Coronary artery (tissue), 2 donors: ENCODE measurements around the gene STX18.

Source experiments
- DNase-seq: peaks from one replicate; pipeline ENCODE4 v3.0.0-alpha.2; 2017; ENCODE audit warnings: low spot score
- H3K27ac ChIP-seq, 2 donors: fragments of 200-600 bp; sonication (generic); one replicate each; pipeline ENCODE4 v1.5.1; 2016 to 2019
- H3K4me3 ChIP-seq: fragments of 200-600 bp; sonication (generic); 2 replicates; pipeline ENCODE4 v1.5.1; 2016; ENCODE audit warnings: mild to moderate bottlenecking, moderate library complexity
- TF ChIP-seq, protein P1 (sequence below): fragments of 200-600 bp; sonication (generic); IDR thresholded peaks from one replicate; pipeline ENCODE4 v1.5.1; 2019; ENCODE audit warnings: antibody characterized with exemption

The STX18 gene

DNA sequence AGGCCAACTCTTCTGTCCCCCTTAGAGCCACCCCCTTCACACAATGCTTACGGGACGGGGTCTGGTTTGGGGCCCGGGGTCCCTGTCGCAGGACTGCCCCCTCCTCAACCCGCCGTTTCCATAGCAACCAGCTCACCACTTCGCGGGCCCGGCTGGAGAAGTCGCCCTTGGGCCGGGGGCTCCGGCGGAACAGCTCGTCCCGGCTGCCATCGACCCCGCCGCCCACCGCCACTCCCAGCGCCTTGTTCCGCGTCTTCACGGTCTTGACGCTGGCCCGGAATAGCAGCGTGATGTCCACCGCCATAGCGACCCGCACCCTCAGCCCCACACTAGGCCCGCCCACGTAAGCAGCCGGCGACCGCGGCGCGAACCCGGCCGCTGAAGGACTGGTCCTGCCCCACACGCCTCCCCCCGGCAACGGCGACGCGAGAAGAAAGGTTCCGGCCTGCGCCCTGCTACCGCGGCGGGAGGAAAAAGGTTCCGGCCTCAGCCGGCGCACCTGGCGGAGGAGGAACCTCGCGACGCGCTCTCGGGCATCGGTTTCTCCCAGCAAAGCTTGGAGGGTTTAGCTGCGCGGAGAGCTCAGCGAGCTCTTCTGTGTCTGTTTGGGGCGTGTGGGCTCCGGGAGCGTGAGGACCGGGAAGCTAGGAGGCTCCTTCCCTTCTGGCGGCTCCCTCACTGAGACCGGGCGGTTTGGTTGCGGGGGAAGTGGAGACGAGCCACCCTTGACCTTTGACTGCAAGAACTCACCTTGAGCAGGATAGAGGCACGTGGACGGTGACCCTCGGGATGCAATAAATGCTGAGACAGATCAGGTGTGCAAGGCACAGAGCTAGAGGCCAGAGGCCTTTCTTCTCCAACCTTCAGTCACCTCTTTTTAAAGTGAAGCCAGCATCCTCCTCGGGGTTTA is at the start of gene STX18:
STX18 (minus strand) TSS at position 388 of the 910 bp plus-strand sequence; CDS start at position 304, 84 bp downstream.
- TF ChIP-seq, protein P1, sequence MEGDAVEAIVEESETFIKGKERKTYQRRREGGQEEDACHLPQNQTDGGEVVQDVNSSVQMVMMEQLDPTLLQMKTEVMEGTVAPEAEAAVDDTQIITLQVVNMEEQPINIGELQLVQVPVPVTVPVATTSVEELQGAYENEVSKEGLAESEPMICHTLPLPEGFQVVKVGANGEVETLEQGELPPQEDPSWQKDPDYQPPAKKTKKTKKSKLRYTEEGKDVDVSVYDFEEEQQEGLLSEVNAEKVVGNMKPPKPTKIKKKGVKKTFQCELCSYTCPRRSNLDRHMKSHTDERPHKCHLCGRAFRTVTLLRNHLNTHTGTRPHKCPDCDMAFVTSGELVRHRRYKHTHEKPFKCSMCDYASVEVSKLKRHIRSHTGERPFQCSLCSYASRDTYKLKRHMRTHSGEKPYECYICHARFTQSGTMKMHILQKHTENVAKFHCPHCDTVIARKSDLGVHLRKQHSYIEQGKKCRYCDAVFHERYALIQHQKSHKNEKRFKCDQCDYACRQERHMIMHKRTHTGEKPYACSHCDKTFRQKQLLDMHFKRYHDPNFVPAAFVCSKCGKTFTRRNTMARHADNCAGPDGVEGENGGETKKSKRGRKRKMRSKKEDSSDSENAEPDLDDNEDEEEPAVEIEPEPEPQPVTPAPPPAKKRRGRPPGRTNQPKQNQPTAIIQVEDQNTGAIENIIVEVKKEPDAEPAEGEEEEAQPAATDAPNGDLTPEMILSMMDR = no peak
- Histone ChIP-seq H3K4me3 (peak within 1 kb of the TSS; percentile 100), H3K27ac (peak within 1 kb of the TSS; percentile 77 to 90)
- DNase-seq = peak; percentile 87

DNA sequence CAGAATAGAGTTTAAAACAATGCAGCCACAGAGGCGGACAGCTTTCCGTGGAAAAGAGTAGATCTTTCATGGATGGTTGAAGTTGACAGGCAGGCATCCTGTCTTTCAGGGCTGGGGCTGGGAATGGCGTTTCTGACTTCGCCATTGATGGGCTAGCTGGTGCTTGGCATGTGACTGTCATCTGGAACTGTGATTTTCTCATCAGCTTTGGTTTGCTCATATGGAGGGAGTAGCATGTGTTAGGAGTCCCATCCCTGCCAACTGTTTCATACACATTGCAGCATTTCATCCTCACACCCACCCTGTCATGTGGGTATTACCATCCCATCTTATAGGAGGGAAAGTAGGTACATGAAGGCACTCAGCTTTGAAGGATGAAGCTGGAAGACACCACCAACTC is 49.2 kb upstream of the STX18 start:
- TF ChIP-seq, protein P1 = no peak
- Histone ChIP-seq H3K27ac (no peak overlapping the region), H3K4me3 (no peak overlapping the region)
- no peak for DNase-seq

DNA sequence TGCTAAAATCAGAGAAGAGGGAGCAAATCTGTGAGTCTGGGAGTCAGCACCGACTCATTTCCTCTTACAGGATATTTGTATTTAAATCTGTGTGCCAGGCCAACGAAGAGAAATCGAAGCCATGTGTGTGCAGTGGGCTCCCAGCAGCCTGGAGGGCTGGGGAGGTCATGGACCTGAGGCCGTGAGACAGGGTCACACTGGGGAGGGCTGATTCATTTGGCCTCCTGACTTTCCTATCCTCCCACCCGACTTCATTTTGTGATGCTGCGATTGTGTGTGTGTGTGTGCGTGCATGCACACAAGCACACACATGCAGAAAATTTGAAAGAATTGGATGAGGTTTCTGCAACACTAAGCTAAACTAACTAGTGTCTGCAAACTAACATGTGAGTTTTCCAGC is 48.7 kb upstream of the STX18 start:
- DNase-seq = no peak

DNA sequence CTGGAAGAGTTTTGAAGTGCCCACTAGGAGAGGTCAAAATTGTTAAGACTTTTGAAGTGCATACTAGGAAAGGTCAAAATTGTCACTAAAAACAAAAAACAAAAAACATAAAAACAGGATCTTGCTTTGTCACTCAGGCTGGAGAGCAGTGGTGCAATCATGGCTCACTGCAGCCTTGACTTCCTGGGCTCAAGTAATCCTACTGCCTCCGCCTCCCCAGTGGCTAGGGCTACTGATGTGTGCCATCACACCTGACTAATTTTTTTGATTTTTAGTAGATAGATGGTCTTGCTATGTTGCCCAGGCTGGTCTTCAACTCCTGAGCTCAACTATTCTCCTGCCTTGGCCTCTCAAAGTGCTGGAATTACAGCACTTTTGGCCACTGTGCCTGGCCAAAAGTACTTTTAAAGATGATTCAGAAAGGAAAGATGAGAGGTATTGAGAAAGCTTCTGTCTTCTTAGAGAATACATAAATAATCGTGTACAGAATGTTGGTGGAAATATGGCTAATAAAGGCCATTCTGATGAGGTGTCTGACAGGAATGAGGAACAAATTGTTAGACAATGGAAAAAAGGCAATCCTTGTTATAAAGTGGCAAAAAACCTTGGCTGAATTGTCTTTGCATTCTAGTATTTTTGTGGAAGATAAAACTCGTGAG is 43.3 kb upstream of the STX18 start:
- DNase-seq = no peak
- H3K27ac ChIP-seq = no peak overlapping the region
- H3K4me3 ChIP-seq = no peak overlapping the region
- TF ChIP-seq, protein P1 = no peak

More for the DNA sequence above, 48.7 kb upstream of the STX18 start:
- H3K4me3 ChIP-seq = no peak overlapping the region
- no peak overlapping the region for H3K27ac ChIP-seq
- TF ChIP-seq, protein P1 = no peak

DNA sequence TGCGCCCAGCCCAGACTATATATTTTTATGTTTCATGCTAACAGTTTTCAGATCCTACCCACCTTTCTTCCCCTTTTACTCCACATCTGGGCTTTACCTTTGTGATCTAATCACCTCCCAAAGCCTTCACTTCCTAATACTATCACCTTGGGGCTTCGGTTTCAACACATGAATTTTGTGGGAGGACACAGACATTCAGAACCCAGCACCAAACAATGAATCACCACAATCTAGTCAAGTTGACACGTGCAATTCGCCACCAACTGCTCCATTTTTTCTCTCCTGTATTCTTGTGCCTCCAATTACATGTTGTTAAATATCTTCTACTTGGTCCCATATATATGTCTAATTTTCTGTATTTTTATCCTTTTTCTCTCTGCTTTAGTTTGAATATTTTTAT is 41.8 kb upstream of the STX18 start:
- TF ChIP-seq, protein P1 = no peak
- H3K27ac ChIP-seq = no peak overlapping the region
- no peak for DNase-seq
- H3K4me3 ChIP-seq = no peak overlapping the region

DNA sequence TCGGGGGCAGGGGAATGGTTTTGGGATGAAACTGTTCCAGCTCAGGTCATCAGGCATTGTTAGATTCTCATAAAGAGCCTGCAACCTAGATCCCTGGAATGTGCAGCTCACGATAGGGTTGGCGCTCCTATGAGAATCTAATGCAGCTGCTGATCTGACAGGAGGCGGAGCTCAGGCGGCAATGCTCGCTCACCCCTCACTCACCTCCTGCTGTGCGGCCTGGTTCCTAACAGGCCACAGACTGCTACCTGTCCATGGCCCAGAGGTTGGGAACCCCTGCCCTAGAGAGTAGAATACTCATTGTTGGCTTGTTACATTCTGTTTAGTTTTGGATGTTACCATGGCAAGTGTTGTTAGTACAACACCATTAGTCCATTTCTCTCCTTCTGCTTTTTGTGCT is 40.8 kb upstream of the STX18 start:
- TF ChIP-seq, protein P1 = no peak
- no peak for DNase-seq
- Histone ChIP-seq H3K27ac (no peak overlapping the region), H3K4me3 (no peak overlapping the region)
